ENCODE data around the gene PRG3. TPM values are rescaled to one million over a fixed set of nuclear protein-coding genes. Genes with fewer than 3 reads are reported as not detected.
A peak's percentile ranks its signal among the peaks of the same experiment; 100 is the strongest.

PRG3 gene
- total RNA-seq, 4 donors from 2014 or later: not detected

- WGBS: 24% methylated on average over 12 of the region's 12 CpGs
- TF ChIP-seq POLR2A (IDR thresholded peaks at IDR 0.05) (no peak), POLR2AphosphoS5 (IDR thresholded peaks at IDR 0.05) (no peak), EP300 (IDR thresholded peaks at IDR 0.05) (no peak)
- TF ChIP-seq, protein P1, sequence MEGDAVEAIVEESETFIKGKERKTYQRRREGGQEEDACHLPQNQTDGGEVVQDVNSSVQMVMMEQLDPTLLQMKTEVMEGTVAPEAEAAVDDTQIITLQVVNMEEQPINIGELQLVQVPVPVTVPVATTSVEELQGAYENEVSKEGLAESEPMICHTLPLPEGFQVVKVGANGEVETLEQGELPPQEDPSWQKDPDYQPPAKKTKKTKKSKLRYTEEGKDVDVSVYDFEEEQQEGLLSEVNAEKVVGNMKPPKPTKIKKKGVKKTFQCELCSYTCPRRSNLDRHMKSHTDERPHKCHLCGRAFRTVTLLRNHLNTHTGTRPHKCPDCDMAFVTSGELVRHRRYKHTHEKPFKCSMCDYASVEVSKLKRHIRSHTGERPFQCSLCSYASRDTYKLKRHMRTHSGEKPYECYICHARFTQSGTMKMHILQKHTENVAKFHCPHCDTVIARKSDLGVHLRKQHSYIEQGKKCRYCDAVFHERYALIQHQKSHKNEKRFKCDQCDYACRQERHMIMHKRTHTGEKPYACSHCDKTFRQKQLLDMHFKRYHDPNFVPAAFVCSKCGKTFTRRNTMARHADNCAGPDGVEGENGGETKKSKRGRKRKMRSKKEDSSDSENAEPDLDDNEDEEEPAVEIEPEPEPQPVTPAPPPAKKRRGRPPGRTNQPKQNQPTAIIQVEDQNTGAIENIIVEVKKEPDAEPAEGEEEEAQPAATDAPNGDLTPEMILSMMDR (IDR thresholded peaks at IDR 0.05): no peak
- Histone ChIP-seq H3K36me3 (peaks cover 23% of the 10 kb centered on the region), H3K27me3 (no peaks in the 10 kb centered on the region), H3K9me3 (no peaks in the 10 kb centered on the region), H3K4me3 (peak overlapping the region; percentile 94), H3K27ac (peak overlapping the region; percentile 94), H3K4me1 (peaks cover 28% of the 10 kb centered on the region)
- no peak for DNase-seq (ENCODE audit: low spot score in 2 of 2)
Measured at GRCh38 chr11:57336111-57336666, 44.8 kb downstream of the PRG3 start.

DNA sequence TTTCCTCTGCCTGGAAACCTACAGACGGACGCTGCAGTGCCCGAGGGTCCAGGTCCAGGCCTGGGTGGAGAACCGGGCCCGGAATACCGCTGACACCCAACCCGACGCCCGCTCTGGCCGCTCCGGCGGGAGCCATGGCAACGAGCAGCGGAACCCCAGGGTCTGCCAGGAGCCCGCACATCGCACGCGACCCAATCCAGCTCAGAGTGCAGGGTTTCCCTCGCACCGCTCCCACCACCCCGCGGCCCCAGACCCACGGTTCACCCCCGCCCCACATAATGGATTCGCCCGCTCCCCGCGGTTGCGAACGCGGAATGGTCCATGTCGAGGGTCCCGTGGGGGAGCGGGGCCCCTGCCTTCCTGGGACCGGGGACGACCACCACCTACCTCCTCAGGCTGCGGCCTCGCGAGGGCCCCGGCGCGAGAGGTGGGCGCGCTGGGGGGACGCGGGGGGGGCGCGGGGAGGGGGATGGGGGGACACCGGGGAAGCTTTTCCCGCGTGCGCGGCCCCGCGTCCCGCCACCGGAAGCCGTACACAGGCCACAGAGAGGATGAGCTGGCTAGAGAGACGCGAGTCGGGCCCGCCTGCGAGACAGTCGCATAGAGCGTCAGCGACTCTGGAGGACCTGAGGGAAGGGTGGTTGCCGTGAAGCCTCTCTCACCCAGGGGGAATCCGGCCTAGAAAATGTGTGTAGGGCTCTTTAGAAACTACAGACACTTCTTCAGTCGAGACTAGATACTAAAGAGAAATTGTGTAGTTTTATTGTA lies 45.4 kb downstream of the PRG3 start, which contains the start of gene SSRP1:
TSS of gene SSRP1 (minus strand) at position 550 of the 768 bp plus-strand sequence. CDS start 771 bp downstream, outside the sequence.
- Histone ChIP-seq H3K36me3 (peaks cover 30% of the 10 kb centered on the region), H3K9me3 (no peaks in the 10 kb centered on the region), H3K27me3 (no peaks in the 10 kb centered on the region), H3K27ac (peak within 1 kb of the TSS; percentile 94), H3K4me3 (peak within 1 kb of the TSS; percentile 94), H3K4me1 (peaks cover 28% of the 10 kb centered on the region)
- no peak for TF ChIP-seq POLR2AphosphoS5 (IDR thresholded peaks at IDR 0.05)
- no peak for TF ChIP-seq EP300 (IDR thresholded peaks at IDR 0.05)
- TF ChIP-seq, protein P1 (IDR thresholded peaks at IDR 0.05): no peak
- no peak for TF ChIP-seq POLR2A (IDR thresholded peaks at IDR 0.05)
- 0% methylated on average over 15 of the region's 69 CpGs for WGBS
- DNase-seq (ENCODE audit: low spot score in 2 of 2): peak; percentile 91 to 92

DNA sequence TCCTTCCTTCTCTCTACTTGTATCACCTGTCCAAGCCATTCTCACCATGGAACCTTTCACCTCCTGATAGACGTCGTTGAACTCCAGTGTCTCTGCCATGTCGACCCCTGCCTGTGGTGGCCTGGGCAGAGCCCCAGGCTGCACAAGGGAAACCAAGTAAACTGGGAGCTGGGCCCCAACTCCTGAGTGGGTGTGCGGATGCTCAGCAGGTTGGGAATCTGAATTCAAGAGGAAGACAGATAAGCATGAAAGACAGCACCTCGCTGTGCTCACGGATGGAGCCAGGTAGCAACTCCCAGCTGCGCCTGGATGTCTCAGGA lies 46.0 kb downstream of the PRG3 start:
- peaks cover 28% of the 10 kb centered on the region for H3K4me1 ChIP-seq
- peak overlapping the region; percentile 94 for H3K4me3 ChIP-seq
- H3K27ac ChIP-seq: peak overlapping the region; percentile 94
- no peak for DNase-seq (ENCODE audit: low spot score in 2 of 2)
- TF ChIP-seq POLR2AphosphoS5 (IDR thresholded peaks at IDR 0.05) (no peak), EP300 (IDR thresholded peaks at IDR 0.05) (no peak), POLR2A (IDR thresholded peaks at IDR 0.05) (no peak)
- TF ChIP-seq, protein P1 (IDR thresholded peaks at IDR 0.05): no peak
- H3K9me3 ChIP-seq: no peaks in the 10 kb centered on the region
- H3K36me3 ChIP-seq: peaks cover 35% of the 10 kb centered on the region
- no peaks in the 10 kb centered on the region for H3K27me3 ChIP-seq
- WGBS: 7% methylated on average over 4 of the region's 7 CpGs

GRCh38 chr11:57332694-57333440 lies 48.1 kb downstream of the PRG3 start:
- H3K4me3 ChIP-seq: no peak overlapping the region

GRCh38 chr11:57331720-57332119 lies 49.2 kb downstream of the PRG3 start:
- Histone ChIP-seq H3K36me3 (peaks cover 63% of the 10 kb centered on the region), H3K4me3 (no peak overlapping the region), H3K27ac (no peak overlapping the region), H3K4me1 (peaks cover 21% of the 10 kb centered on the region), H3K27me3 (no peaks in the 10 kb centered on the region), H3K9me3 (no peaks in the 10 kb centered on the region)
- WGBS: 95% methylated on average over 13 of the region's 14 CpGs
- DNase-seq (ENCODE audit: low spot score in 2 of 2): no peak
- TF ChIP-seq, protein P1 (IDR thresholded peaks at IDR 0.05): no peak
- TF ChIP-seq POLR2A (IDR thresholded peaks at IDR 0.05) (no peak), EP300 (IDR thresholded peaks at IDR 0.05) (no peak), POLR2AphosphoS5 (IDR thresholded peaks at IDR 0.05) (no peak)

More at GRCh38 chr11:57332694-57333440, 48.1 kb downstream of the PRG3 start:
- no peak for TF ChIP-seq POLR2AphosphoS5 (IDR thresholded peaks at IDR 0.05)
- 88% methylated on average over 11 of the region's 11 CpGs for WGBS
- no peak for DNase-seq (ENCODE audit: low spot score in 2 of 2)
- peaks cover 52% of the 10 kb centered on the region for H3K36me3 ChIP-seq
- peaks cover 20% of the 10 kb centered on the region for H3K4me1 ChIP-seq
- no peaks in the 10 kb centered on the region for H3K27me3 ChIP-seq
- no peaks in the 10 kb centered on the region for H3K9me3 ChIP-seq
- H3K27ac ChIP-seq: no peak overlapping the region
